Kidney epithelial cell (primary cell): Measurements from ENCODE around the gene FBXL4. TPM values are rescaled to one million over a fixed set of nuclear protein-coding genes. Genes with fewer than 3 reads are reported as not detected.

ENCODE experiments used
- DNase-seq: peaks from one replicate; pipeline ENCODE4 v3.0.0-alpha.2; 2010; ENCODE audit warnings: low read depth
- H3K27me3 ChIP-seq: 2 replicates; pipeline ENCODE4 v1.6.0; 2011; ENCODE audit warnings: low read length; ENCODE audit not compliant: control insufficient read depth, insufficient read depth
- H3K36me3 ChIP-seq: 2 replicates; pipeline ENCODE4 v1.5.1; 2011; ENCODE audit warnings: low read length; ENCODE audit not compliant: control insufficient read depth, insufficient read depth
- H3K4me3 ChIP-seq: 2 replicates; pipeline ENCODE4 v1.5.1; 2011; ENCODE audit warnings: low read depth, mild to moderate bottlenecking, control low read depth, low read length
- CTCF ChIP-seq: IDR thresholded peaks from 2 replicates; pipeline ENCODE4 v1.5.1; 2011; ENCODE audit warnings: mild to moderate bottlenecking, moderate library complexity, low read length, control low read depth, inconsistent platforms; ENCODE audit not compliant: insufficient read depth, poor library complexity, severe bottlenecking
- total RNA-seq: library from RNA; depleted of rRNA; stranded (reverse); fragments of >200 nt; gene quantifications from 2 replicates; pipeline ENCODE4 v1.2.3, GENCODE V29; 2015

The FBXL4 gene
- total RNA-seq, 1 donor from 2014 or later, result 15.4 TPM

DNA sequence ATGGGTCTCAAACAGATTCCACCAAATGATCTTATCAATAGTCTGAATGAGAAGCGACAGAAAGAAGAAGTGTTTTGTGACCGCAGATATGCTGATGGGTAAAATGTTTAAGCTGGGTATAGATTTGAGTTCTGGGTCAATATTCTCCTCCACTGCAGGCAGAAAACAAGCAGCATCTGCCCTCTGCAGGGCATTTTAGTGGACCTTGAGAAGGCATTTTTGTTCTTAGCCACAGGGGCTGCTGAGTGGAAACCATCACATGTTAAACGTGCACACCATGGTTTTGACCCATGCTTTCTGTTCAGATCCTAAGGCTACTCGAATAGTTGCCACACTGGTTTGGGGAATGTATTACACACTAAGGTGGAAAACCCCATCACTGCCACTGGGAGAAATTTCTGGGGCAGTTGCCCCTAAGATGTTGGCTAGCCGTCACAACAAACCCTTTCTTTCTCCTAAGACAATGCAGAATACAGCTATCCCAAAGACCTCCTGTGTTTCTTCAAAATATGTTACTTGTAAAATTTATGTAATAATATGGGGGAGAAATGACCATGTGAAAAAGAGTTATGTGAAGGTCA, 107.9 kb downstream of the FBXL4 start:
- Histone ChIP-seq H3K27me3 (peaks cover 83% of the 10 kb centered on the region), H3K36me3 (no peaks in the 10 kb centered on the region), H3K4me3 (no peak overlapping the region)
- TF ChIP-seq CTCF, result peak; percentile 11
- DNase-seq, result no peak

DNA sequence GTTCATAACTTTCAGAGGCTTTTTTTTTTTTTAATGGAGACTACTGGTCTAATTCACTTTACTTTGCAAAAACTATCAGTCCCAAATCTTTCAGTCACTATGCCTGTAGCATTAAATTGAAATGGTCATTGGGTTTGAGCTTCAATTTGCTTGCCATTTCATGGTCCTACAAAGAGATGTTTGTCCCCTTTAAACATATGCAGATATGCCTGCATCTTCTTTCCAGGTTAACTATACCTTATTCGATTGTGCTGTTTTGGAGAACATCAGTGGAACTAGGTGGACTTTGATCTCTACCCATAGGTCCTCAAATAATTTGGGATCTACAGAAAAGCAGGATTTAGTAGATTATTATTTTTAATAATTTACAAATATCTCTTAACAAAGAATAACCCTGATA, 108.8 kb downstream of the FBXL4 start:
- TF ChIP-seq CTCF, result no peak
- DNase-seq, result no peak
- Histone ChIP-seq H3K4me3 (no peak overlapping the region), H3K36me3 (no peaks in the 10 kb centered on the region), H3K27me3 (peaks cover 83% of the 10 kb centered on the region)

DNA sequence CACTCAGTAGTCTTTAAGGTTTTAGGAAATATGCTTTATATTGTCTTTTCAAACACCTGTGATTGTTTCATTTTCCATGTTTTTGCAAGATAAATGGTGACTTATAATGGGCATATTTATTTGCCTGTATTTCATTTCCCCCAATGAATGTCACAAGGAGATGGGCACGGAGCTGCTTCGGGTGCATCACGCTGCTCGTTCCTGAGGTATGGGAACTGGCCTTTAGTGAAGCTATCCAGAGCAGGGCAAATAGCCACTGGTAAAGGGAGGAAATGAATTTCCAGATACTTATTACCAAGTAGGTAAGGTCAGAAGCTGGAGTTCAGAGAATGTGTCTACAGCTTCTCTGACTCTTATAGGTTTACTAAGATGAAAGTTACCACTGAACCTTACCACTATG, 109.7 kb downstream of the FBXL4 start:
- TF ChIP-seq CTCF, result no peak
- no peak for DNase-seq
- no peaks in the 10 kb centered on the region for H3K36me3 ChIP-seq
- peaks cover 83% of the 10 kb centered on the region for H3K27me3 ChIP-seq
- no peak overlapping the region for H3K4me3 ChIP-seq

GRCh38 chr6:98836962-98837944, 110.5 kb downstream of the FBXL4 start:
- H3K27me3 ChIP-seq, result peaks cover 83% of the 10 kb centered on the region
- TF ChIP-seq CTCF, result no peak
- no peak for DNase-seq
- H3K4me3 ChIP-seq, result no peak overlapping the region
- no peaks in the 10 kb centered on the region for H3K36me3 ChIP-seq

DNA sequence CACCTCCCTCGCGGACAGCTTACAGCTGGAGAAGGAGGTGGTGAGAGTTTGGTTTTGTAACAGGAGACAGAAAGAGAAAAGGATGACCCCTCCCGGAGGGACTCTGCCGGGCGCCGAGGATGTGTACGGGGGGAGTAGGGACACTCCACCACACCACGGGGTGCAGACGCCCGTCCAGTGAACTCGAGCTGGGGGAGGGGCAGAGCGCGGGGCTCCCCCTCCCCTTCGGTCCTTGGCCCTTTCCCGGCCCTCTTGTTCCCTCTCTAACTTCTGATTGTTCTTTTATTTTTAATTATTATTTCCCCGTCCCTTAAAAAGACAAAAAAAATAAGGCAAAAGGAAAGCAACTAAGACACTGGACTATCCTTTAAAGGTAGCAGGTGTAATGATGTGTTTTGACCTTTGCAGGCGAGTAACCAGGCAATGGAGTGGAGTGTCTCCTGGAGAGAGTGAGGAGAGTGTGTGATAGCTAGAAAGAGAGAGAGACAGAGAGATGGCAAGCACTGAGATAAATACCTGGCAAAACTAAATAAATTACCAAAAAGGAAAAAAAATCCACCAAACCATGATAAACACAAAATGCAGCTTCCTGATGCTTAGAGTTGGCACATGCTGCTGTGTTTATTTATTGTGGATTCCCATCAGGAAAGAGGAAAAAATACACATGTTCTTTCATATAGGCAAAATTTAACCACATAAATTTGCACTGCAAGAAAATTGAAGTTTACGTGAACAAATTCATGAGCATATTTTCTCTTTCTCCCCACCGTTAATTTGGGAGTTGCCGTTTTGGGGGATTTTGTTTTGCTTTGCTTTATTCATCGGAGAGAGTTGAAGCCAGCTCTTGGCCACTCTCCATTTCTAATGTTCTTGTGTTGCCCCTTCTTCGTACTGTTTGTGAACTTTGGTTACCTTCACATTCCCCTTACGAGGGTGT, 111.5 kb downstream of the FBXL4 start:
- no peak for TF ChIP-seq CTCF
- DNase-seq, result no peak
- no peak overlapping the region for H3K4me3 ChIP-seq
- no peaks in the 10 kb centered on the region for H3K36me3 ChIP-seq
- H3K27me3 ChIP-seq, result peaks cover 86% of the 10 kb centered on the region
